Left lobe of liver (tissue), 2 donors: ENCODE measurements around the gene ASIC2. TPM values are rescaled to one million over a fixed set of nuclear protein-coding genes. Genes with fewer than 3 reads are reported as not detected.
A peak's percentile ranks its signal among the peaks of the same experiment; 100 is the strongest.

ENCODE experiments used
- ATAC-seq: fragments of 200-7000 bp; cut with Tn5 transposase; one replicate; pipeline ENCODE4 v1.9.1; 2020; ENCODE audit warnings: mild to moderate bottlenecking, moderate library complexity
- DNase-seq: peaks from one replicate; pipeline ENCODE4 v3.0.0-alpha.2; 2020; ENCODE audit warnings: low spot score
- total RNA-seq: library from RNA; stranded (reverse); gene quantifications from one replicate; pipeline ENCODE4 v1.2.1, GENCODE V29; 2021
- donor health status: DM: no; HTN: no; CAD: no; lungs with moderate emphysema.
- donor health status: DM: no; HTN: yes; CAD: no.

ASIC2 gene
- total RNA-seq, 1 donor from 2014 or later: not detected

- ATAC-seq: no peak
- no peak for DNase-seq
Measured at GRCh38 chr17:33166472-33166871, 126.6 kb downstream of the ASIC2 start.

- no peak for ATAC-seq
- DNase-seq: no peak
Measured at GRCh38 chr17:33164169-33164881, 128.8 kb downstream of the ASIC2 start.

- DNase-seq: no peak
- no peak for ATAC-seq
Measured at GRCh38 chr17:33163533-33164168, 129.4 kb downstream of the ASIC2 start.

GRCh38 chr17:33154869-33155455 is 138.1 kb downstream of the ASIC2 start:
- ATAC-seq (no peak), DNase-seq (no peak)

GRCh38 chr17:33152783-33153182 is 140.3 kb downstream of the ASIC2 start:
- ATAC-seq: no peak
- no peak for DNase-seq

GRCh38 chr17:33151565-33151964 is 141.5 kb downstream of the ASIC2 start:
- no peak for ATAC-seq
- DNase-seq: no peak

- no peak for DNase-seq
- no peak for ATAC-seq
Measured at GRCh38 chr17:33145941-33146340, 147.2 kb downstream of the ASIC2 start.

GRCh38 chr17:33144837-33145236 is 148.3 kb downstream of the ASIC2 start:
- ATAC-seq: no peak
- no peak for DNase-seq

GRCh38 chr17:33142705-33143299 is 150.3 kb downstream of the ASIC2 start:
- no peak for DNase-seq
- ATAC-seq: peak; percentile 39

- DNase-seq (no peak), ATAC-seq (no peak)
Measured at GRCh38 chr17:33140413-33141099, 152.5 kb downstream of the ASIC2 start.

GRCh38 chr17:33138627-33139026 is 154.5 kb downstream of the ASIC2 start:
- DNase-seq (no peak), ATAC-seq (no peak)

- ATAC-seq: no peak
Measured at GRCh38 chr17:33137426-33137825, 155.7 kb downstream of the ASIC2 start.

GRCh38 chr17:33135691-33136090 is 157.4 kb downstream of the ASIC2 start:
- DNase-seq: no peak
- no peak for ATAC-seq

More at GRCh38 chr17:33137426-33137825, 155.7 kb downstream of the ASIC2 start:
- no peak for DNase-seq

- ATAC-seq: no peak
- DNase-seq: no peak
Measured at GRCh38 chr17:33131620-33132019, 161.5 kb downstream of the ASIC2 start.

GRCh38 chr17:33127706-33128105 is 165.4 kb downstream of the ASIC2 start:
- DNase-seq: no peak
- no peak for ATAC-seq

- ATAC-seq (no peak), DNase-seq (no peak)
Measured at GRCh38 chr17:33126086-33126485, 167.0 kb downstream of the ASIC2 start.

- ATAC-seq: no peak
- DNase-seq: no peak
Measured at GRCh38 chr17:33125552-33125950, 167.5 kb downstream of the ASIC2 start.

- ATAC-seq: no peak
- DNase-seq: no peak
Measured at GRCh38 chr17:33124871-33125551, 168.1 kb downstream of the ASIC2 start.

- no peak for ATAC-seq
- no peak for DNase-seq
Measured at GRCh38 chr17:33124185-33124584, 168.9 kb downstream of the ASIC2 start.

- ATAC-seq: no peak
Measured at GRCh38 chr17:33121756-33122155, 171.3 kb downstream of the ASIC2 start.

GRCh38 chr17:33121272-33121671 is 171.8 kb downstream of the ASIC2 start:
- no peak for ATAC-seq

More at GRCh38 chr17:33121756-33122155, 171.3 kb downstream of the ASIC2 start:
- no peak for DNase-seq

More at GRCh38 chr17:33121272-33121671, 171.8 kb downstream of the ASIC2 start:
- no peak for DNase-seq
